HG02623 (cell line): ENCODE data around the gene LRRC2.

Source experiments
- ATAC-seq: cut with Tn5 transposase; IDR thresholded peaks from one replicate; pipeline ENCODE4 v1.9.1; 2021; ENCODE audit warnings: moderate library complexity; ENCODE audit not compliant: unreplicated experiment

LRRC2 gene

DNA sequence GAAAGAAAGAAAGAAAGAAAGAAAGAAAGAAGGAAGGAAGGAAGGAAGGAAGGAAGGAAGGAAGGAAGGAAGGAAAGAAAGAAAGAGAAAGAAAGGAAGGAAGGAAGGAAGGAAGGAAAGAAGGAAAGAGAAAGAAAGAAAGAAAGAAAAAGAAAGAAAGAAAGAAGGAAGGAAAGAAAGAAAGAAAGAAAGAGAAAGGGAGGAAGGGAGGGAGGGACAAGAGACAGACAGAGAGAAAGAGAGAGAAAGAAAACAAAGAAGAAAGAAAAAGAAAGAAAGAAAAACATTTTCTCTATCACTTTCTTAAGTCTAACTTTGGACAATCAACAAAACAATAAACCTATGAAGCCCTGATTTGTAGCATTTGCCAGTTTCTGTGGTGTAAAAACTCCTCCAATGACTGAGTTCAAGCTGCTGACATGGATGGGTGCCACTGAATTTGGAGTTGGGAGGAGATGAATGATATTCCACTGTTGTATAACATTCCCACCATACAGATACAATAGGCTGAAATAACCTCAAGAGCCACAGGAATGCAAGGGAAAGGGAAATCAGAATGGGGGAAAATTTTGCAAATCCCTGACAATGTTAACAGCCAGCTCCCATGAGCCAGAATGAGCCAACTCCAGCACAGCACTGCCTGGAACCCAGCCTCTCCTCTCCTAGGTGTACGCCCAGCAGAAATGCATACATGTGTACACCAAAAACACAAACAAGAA is 83.3 kb downstream of the LRRC2 start:
- ATAC-seq: no peak

DNA sequence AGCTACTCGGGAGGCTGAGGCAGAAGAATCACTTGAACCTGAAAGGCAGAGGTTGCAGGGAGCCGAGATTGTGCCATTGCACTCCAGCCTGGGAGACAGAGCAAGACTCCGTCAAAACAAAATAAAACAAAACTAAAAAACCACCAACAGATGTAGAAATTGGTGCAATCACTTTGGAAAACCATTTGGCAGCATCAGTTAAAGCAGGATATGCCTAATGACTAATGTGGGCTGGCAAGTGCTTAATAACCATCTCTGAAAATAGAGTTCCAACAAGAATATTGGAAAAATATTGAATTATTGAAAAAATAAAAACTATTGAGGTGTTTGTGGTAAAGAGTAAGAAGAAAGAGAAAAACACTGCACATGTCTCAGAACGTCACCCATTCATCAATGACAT is 84.5 kb downstream of the LRRC2 start:
- ATAC-seq: no peak

DNA sequence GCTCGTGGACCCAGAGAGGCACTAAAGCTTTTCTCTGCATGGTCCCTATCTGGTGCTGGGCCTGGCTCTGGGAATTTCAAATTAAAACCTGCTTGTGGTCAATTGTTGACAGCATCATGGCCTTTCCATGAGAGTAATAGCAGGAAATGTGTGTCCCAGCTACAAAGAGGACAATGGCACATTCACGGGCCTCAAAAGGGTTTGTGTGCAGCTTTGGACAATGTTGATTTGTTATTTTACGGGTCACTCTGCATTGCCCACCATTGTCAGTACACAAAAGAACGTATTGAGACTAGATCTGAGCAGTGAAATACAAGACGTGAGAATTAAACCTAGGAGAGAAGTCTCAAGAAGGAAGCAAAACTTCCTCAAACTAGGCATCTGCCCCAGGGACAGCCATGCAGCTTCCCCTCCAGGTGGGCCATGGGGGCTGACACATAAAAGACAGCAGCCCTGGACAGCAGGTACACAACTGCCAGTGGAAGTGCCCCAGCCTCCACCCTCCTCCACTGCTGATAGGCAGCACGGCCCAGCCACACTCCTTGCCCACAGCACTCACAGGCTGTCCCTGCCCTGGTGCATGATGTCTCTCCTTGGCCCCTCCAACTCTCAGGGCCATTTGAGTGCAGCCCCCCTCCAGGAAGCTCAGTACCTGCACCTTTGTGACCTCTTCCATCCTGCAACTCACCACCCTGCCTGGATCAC is 85.5 kb downstream of the LRRC2 start:
- no peak for ATAC-seq

DNA sequence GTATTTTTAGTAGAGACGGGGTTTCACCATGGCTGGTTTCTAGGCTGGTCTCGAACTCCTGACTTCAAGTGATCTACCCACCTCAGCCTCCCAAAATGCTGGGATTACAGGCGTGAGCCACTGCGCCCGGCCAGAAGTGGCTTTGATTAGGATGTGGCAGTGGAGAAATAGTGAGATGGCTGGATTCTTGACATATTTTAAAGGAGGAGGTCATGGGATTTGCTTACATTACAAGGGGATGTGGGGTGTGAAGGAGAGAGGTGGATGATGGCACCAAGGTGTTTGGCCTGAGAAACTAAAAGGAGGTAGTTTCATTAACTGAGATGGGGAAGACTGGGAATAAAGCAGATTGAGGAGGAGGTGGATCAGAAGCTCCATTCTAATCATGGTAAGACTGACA is 86.4 kb downstream of the LRRC2 start:
- ATAC-seq: no peak

DNA sequence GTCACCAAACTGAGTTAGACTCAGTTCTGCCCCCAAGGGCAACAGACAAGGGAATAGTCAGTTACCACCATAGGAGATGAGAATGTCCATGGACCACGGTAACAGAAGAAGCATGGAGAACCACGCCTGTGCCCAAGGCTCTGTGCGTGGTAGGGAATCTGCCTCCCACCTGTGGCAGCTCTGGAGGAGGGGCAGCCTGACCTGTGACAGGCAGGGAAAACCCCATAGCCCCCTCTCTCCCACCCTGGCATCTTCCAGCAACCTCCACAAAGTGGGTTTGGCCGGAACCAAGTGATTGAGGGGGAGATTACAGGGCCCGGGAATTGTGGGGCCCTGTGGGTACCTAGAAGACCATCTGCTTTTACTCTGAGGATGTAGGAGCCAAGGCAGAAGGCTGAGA is 87.1 kb downstream of the LRRC2 start:
- no peak for ATAC-seq

DNA sequence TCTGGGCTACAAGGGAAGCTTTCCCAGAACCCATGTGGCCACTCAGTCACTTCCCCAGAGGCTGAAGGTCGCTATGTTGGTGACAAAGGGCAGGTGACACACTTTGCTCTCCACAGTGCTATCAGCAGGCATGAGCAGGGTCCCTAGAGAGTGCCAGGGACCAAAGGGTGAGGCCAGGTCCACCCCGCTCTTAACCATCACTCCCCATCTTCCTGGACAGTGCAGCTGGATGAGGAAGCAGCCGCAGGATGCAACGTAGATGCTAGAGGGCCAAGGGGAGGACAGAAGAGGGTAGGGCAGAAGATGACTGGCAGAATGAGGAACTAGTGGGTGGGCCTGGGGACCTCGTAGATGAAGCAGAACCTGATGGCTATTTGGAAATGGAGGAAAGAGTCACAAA is 87.8 kb downstream of the LRRC2 start:
- ATAC-seq: no peak

DNA sequence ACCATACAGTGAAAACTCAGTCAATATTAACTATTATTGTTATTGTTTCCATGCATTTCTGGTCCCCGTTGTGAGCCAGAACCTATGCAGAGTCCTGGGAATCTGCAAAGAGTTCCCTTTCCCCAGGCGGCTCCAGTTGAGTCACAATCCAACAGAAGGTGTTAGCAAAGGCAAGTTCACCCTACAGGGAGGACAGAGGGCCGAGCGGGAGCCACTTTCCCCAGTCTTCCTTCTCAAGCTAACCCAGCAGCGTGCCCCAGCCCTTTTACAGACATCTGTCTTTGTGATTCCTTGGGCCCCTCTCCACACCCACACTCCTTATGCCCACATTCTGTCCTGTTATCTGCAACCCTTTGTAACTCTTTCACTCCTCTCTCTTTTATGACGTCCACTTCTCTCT is 88.3 kb downstream of the LRRC2 start:
- no peak for ATAC-seq

DNA sequence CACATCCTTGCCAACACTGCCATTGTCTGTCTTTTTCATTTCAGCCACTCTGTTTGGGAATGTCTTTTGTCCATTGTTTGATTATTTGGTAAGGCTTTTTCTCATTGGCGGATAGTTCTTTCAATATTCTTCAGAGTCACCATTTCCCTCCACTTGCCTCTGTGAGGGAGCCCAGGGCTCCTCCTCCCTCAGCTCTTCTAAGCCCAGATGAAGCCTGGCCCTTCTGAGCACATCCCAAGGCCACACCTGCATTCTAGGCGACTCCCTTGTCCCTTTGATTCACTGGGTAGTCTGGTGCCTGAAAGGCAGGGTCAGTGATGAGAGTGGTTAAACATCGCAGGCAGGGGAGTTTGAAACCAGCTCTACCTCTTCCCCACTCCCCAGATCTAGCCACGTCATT is 89.0 kb downstream of the LRRC2 start:
- no peak for ATAC-seq

DNA sequence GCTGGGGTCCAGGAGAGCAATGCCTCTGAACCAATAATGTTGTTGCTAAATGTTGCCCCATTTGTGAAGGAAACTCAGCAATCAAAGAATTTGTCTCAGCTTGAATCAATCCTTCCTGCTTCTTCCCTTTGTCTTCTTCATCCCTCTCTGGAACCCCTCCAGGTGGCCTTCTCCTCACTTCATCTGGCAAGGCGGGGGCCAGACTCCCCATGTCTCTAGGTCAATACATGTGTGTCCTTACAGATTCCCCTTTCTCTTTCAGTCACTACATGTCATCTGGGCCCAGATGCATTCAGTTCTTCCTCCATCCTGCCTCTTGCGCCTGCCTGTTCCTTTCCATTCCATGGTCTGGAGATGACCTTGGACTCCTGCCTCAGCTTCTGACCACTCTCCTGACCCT is 93.4 kb downstream of the LRRC2 start:
- no peak for ATAC-seq

DNA sequence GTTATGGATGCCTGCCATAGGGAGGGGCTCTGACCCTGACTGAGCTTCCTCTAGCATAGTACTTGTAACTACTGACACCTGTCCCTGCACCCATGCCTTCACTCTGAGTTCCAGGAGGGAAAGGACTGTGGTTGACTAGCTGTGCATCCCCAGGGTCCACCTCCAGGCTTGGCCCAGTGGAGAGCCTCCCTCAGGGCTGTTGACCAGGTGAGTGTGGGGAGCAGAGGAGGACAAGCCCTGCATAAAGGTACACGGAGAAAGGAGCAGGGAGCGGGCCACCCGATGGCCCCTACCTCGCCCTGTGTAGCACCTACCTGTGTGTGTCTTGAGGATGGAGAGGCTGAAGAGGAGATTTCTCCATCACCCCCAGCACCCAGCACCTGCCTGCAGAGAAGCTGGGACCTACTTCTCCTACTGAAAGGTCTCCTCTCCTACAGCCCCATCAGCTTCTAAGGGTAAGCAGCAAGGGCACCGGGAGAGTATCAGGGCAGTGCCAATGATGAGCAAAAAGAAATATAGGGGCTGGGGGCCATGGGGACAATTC is 94.7 kb downstream of the LRRC2 start:
- no peak for ATAC-seq

DNA sequence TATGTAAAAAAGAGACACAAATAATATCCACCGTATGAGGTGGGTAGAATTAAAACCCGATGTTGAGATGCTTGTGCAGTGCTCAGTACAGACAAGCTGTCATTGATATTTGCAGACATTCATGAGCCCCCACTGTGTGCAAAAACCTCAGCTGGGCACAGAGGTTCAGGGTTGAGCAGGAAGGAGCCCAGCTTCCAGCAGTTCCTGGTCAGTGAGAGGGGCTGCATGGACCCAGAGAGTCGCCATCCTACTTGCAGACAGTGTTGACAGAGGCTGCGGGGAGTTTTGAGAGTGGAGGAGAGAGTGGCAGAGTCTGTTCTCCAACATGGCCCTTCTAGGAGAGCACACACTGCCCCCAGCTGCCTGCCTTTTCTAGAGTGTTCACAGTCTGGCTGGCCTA is 95.3 kb downstream of the LRRC2 start:
- ATAC-seq: no peak

DNA sequence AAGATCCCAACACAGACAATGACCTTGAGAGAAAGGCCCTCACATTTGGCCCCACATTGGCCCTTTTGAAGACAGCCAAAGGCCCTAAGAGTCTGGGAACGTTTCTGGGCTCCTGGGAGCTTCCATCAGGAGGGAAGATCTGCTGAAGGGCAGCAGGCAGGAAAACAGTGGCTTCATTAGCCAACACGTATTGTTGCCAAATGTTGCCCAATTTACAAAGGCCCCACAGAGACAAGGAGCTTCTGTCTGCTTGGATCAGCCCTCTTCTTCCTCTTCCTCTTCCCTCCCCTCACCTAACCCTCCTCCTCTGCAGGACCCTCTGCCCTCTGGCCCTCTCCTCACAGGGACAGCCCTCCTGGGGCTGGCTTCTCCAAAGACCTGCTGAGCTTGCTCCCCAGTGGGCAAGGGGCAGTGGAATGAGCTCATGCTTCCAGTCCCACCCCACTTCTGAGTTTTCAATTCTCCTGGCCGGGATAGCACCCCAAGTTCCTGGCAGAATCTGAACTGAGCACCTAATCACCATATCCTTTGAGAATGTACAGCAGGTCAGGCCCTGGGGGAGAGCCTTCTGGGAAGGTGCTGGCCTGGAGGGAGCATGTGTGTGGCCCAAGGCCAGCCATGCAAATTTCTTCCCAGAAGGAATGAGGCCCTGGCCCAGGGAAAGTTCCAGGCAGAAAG is 96.3 kb downstream of the LRRC2 start:
- ATAC-seq: no peak

DNA sequence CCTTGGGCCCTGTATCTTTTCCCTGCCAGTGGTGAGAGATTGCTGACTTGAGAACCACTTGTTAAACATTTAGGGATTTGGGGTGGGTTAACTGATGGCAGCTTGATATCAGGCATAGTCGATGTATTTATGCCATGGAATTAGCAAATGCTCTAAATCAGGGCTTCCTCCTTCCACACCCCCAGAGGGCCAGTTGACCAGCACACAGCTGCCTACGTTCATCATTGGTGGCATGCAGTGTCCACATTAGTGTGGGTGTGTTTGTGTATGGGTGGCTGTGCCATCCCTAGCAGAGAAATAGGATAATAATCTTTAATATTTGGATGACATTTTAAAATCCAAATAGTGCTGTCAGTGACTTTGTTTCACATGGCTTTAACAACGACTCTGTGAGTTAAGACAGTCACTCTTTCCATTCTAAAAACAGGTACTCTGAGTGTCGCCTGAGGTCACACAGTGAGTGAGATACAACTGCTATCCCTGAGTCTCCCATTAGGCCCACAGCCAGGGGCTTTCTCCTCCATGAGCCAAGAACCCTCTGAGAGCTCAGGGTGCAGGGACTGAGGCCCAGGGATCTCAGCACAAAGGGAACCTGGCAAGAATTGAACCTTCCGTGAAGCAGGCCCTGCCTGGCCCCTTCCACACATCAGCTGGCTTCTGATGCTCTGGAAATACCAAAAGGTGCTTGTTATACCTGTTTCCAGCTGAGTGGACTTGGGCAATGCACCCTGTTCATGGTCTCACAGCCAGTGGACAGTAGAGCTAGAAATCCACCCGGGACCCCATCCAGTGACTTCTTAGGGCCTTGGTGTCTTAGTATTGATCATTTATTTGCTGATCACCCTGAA is 97.1 kb downstream of the LRRC2 start:
- ATAC-seq: no peak

DNA sequence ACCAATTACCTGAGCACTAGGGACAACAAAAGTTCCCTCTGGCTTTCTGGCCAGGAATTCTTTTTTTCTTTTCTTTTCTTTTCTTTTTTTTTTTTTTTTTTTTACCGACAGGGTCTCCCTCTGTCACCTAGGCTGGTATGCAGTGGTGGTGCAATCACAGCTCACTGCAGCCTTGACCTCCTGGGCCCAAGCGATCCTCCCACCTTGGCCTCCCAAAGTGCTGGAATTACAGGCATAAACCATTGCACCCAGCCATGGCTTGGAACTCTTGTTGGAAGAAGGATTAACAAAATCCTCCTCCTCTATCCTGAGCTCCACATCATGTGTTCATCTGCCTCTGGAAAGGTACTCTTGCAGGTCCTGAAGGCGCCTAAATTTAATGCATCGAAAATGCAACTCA is 98.5 kb downstream of the LRRC2 start:
- no peak for ATAC-seq

DNA sequence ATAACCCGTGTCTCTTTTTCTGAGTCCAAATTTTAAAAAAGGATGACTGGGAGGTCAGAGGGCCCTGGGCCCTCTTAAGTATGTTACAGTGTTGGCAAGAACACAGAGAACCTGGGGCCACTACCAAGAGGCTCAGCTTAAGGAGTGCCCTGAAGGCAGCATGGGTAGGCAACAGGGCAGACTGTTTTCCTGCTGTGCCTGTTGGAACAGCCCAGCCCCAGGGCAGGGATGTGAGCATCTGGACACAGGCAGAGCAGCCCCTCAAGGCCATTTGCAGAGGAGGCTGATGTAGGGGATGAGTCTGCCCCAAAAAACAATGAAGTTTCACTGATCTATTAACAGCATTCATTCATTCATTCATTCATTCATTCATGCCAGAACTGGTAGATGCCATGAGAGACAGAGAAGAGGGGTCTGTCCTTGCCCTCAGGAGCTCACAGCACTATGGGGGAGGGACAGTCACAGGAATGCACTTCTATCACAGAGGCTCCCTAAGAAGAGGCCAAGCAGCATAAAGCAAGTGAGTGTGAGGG is 99.2 kb downstream of the LRRC2 start:
- ATAC-seq: no peak

DNA sequence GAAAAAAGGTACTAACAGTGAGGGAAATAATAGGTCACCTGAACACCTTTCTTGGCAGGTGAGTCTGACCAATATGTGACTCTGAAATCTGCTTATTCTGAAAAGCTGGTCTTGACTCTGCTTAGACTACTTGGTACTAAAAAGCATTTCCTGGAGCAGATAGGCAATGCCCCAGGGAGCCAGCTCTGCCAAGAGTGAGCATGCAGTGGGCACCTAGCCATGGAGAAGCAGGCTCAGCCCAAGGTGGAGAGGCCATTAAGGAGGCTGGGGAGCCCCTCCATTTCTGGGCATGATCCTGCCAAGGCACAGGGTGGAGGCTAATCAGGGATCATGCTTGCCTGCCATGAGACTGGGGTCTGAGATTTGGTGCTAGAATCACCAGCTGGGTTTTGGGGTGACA is 99.8 kb downstream of the LRRC2 start:
- ATAC-seq: no peak
